HepG2 (cell line): Measurements from ENCODE around the gene SLF1. TPM values are rescaled to one million over a fixed set of nuclear protein-coding genes. Genes with fewer than 3 reads are reported as not detected.
A peak's percentile ranks its signal among the peaks of the same experiment; 100 is the strongest.

Experiments used
- FOXA1 ChIP-seq, 2 experiments: fragments of 450-650 bp in 1 of 2; sonication (generic) in 1 of 2; formaldehyde crosslinking in 1 of 2; IDR thresholded peaks; 2 replicates each; pipeline versions ENCODE4 v1.4.0 to v1.6.1; 2016 to 2020; ENCODE audit warnings: missing genetic modification reagents in 1 of 2
- HOMEZ ChIP-seq: IDR thresholded peaks from 2 replicates; pipeline ENCODE4 v1.6.1; 2016; ENCODE audit warnings: low read depth
- MEIS2 ChIP-seq: sonication (generic); formaldehyde crosslinking; IDR thresholded peaks from 2 replicates; pipeline ENCODE4 v1.9.0; 2021; ENCODE audit warnings: mild to moderate bottlenecking, missing genetic modification reagents
- NR2C2 ChIP-seq: sonication (generic); formaldehyde crosslinking; IDR thresholded peaks from 2 replicates; pipeline ENCODE4 v1.4.0; 2020; ENCODE audit warnings: missing genetic modification reagents, mild to moderate bottlenecking, moderate library complexity, borderline replicate concordance
- POLR2AphosphoS5 ChIP-seq: IDR thresholded peaks from 2 replicates; pipeline ENCODE4 v1.6.1; 2012; ENCODE audit warnings: low read depth, low read length
- PRDM10 ChIP-seq: sonication (generic); formaldehyde crosslinking; IDR thresholded peaks from 2 replicates; pipeline ENCODE4 v1.4.0; 2020; ENCODE audit warnings: low read depth, missing genetic modification reagents
- SALL1 ChIP-seq: sonication (generic); formaldehyde crosslinking; IDR thresholded peaks from 2 replicates; pipeline ENCODE4 v1.8.0; 2022; ENCODE audit warnings: mild to moderate bottlenecking, missing genetic modification reagents
- ZBTB34 ChIP-seq: sonication (generic); formaldehyde crosslinking; IDR thresholded peaks from 2 replicates; pipeline ENCODE4 v1.8.0; 2022; ENCODE audit warnings: mild to moderate bottlenecking, missing genetic modification reagents
- ZBTB37 ChIP-seq: sonication (generic); formaldehyde crosslinking; IDR thresholded peaks from 2 replicates; pipeline ENCODE4 v1.4.0; 2020; ENCODE audit warnings: mild to moderate bottlenecking, missing genetic modification reagents
- ZNF275 ChIP-seq: sonication (generic); formaldehyde crosslinking; IDR thresholded peaks from 2 replicates; pipeline ENCODE4 v1.8.0; 2022; ENCODE audit warnings: missing genetic modification reagents, mild to moderate bottlenecking, inconsistent platforms, borderline replicate concordance
- ZNF414 ChIP-seq: sonication (generic); formaldehyde crosslinking; IDR thresholded peaks from 2 replicates; pipeline ENCODE4 v1.5.0; 2020; ENCODE audit warnings: missing genetic modification reagents
- ZUFSP ChIP-seq: sonication (generic); formaldehyde crosslinking; IDR thresholded peaks from 2 replicates; pipeline ENCODE4 v1.9.0; 2021; ENCODE audit warnings: missing genetic modification reagents, mild to moderate bottlenecking, borderline replicate concordance
- polyA plus RNA-seq, 8 experiments: library from polyadenylated mRNA; depleted of rRNA in 3 of 8; stranded (reverse) in 7 of 8; unstranded in 1 of 8; fragments of >200 nt; fragmentation: Illumina TruSeq in 4 of 8; extraction: Trizol in 4 of 8; gene quantifications; 2 replicates each; pipeline versions ENCODE4 v1.2.1 to v1.2.3, GENCODE V29; 2011 to 2016; ENCODE audit warnings: low read depth in 4 of 8, missing spikeins in 1 of 8, mixed read lengths in 1 of 8; ENCODE audit not compliant: insufficient read depth in 1 of 8
- total RNA-seq, 5 experiments: library from RNA; depleted of rRNA; stranded (reverse); fragments of >200 nt; fragmentation: Illumina TruSeq; extraction: Trizol; gene quantifications; 2 replicates each; pipeline ENCODE4 v1.2.3, GENCODE V29; 2016; ENCODE audit warnings: low read depth in 1 of 5

Gene SLF1
- total and polyA plus RNA-seq, 2 of the 13 experiments (the other 11 are each of a cell fraction or from before 2014, with no cell fraction given), result 2.1 to 9.1 TPM

- TF ChIP-seq PRDM10 (CRISPR knock-in tag), result no peak
- TF ChIP-seq ZBTB37 (CRISPR knock-in tag), result no peak
- no peak for TF ChIP-seq FOXA1 (IDR thresholded peaks at IDR 0.05)
- TF ChIP-seq FOXA1 (CRISPR knock-in tag; IDR thresholded peaks at IDR 0.05), result no peak
- TF ChIP-seq ZBTB34, result no peak; the same call in 1 of the 2 replicates
- 0 out of 2 replicates have a peak, but pooled peaks have one; percentile 13 for TF ChIP-seq HOMEZ (CRISPR knock-in tag)
- TF ChIP-seq ZUFSP (CRISPR knock-in tag), result no peak
- 0 out of 2 replicates have a peak, but pooled peaks have one; percentile 8 for TF ChIP-seq MEIS2
- peak; percentile 79; the same call in 1 of the 2 replicates for TF ChIP-seq ZNF414 (CRISPR knock-in tag)
- peak; percentile 46; the same call in 1 of the 2 replicates for TF ChIP-seq SALL1 (CRISPR knock-in tag)
- TF ChIP-seq POLR2AphosphoS5, result peak; percentile 57; the same call in 1 of the 2 replicates
- TF ChIP-seq NR2C2, result peak; percentile 100
- peak; percentile 82 for TF ChIP-seq ZNF275 (CRISPR knock-in tag)
Observed at GRCh38 chr5:94618493-94619328, at the start of gene SLF1, which contains the start of gene KIAA0825 (continued).
